GM21786 (cell line): ENCODE data around the gene PWWP2B.
"Not testable (repeated sequence)": the region's sequence is repeated elsewhere in the genome, so short reads cannot be mapped to it uniquely, and the experiment has no call there.

Experiments
- ATAC-seq: cut with Tn5 transposase; IDR thresholded peaks from one replicate; pipeline ENCODE4 v1.9.1; 2021; ENCODE audit not compliant: unreplicated experiment

The PWWP2B gene

GRCh38 chr10:132430231-132430743 lies 33.3 kb downstream of the PWWP2B start:
- ATAC-seq: no peak

GRCh38 chr10:132430861-132431271 lies 33.9 kb downstream of the PWWP2B start:
- no peak for ATAC-seq

- ATAC-seq: no peak
These were observed 34.7 kb downstream of the PWWP2B start for GRCh38 chr10:132431537-132432175.

- ATAC-seq: no peak
These were observed 35.2 kb downstream of the PWWP2B start for GRCh38 chr10:132432176-132432540.

- no peak for ATAC-seq
These were observed 36.8 kb downstream of the PWWP2B start for GRCh38 chr10:132433671-132434340.

GRCh38 chr10:132434405-132435005 lies 37.5 kb downstream of the PWWP2B start:
- ATAC-seq: peak; percentile 58

- ATAC-seq: not testable (repeated sequence)
These were observed 38.3 kb downstream of the PWWP2B start for GRCh38 chr10:132435320-132435719.

- not testable (repeated sequence) for ATAC-seq
These were observed 39.1 kb downstream of the PWWP2B start for GRCh38 chr10:132436096-132436495.

GRCh38 chr10:132436861-132437410 lies 39.9 kb downstream of the PWWP2B start:
- no peak for ATAC-seq

GRCh38 chr10:132437541-132437950 lies 40.5 kb downstream of the PWWP2B start:
- ATAC-seq: no peak

- no peak for ATAC-seq
These were observed 41.4 kb downstream of the PWWP2B start for GRCh38 chr10:132438091-132439024.

GRCh38 chr10:132439025-132439388 lies 42.0 kb downstream of the PWWP2B start:
- ATAC-seq: no peak

GRCh38 chr10:132439424-132440163 lies 42.6 kb downstream of the PWWP2B start:
- ATAC-seq: no peak

- no peak for ATAC-seq
These were observed 44.0 kb downstream of the PWWP2B start for GRCh38 chr10:132440791-132441565.

GRCh38 chr10:132441818-132442524 lies 45.0 kb downstream of the PWWP2B start:
- no peak for ATAC-seq

- ATAC-seq: no peak
These were observed 45.6 kb downstream of the PWWP2B start for GRCh38 chr10:132442636-132443035.

- ATAC-seq: no peak
These were observed 46.6 kb downstream of the PWWP2B start for GRCh38 chr10:132443605-132443982.

- ATAC-seq: no peak
These were observed 47.2 kb downstream of the PWWP2B start for GRCh38 chr10:132443983-132444876.
